GM18505 (cell line): ENCODE data around the gene TANC1.
A peak's percentile ranks its signal among the peaks of the same experiment; 100 is the strongest.

Source experiments
- ATAC-seq: cut with Tn5 transposase; IDR thresholded peaks from one replicate; pipeline ENCODE4 v1.9.1; 2021; ENCODE audit not compliant: unreplicated experiment
- POLR2A ChIP-seq: IDR thresholded peaks from 4 replicates; pipeline ENCODE4 v1.6.1; 2011; ENCODE audit warnings: borderline replicate concordance; ENCODE audit not compliant: insufficient read depth, insufficient read length; ENCODE audit errors: extremely low read depth

TANC1 gene

GRCh38 chr2:159108181-159108893, 139.9 kb downstream of the TANC1 start:
- no peak for TF ChIP-seq POLR2A

GRCh38 chr2:159109517-159109916, 141.1 kb downstream of the TANC1 start:
- no peak for ATAC-seq

More at GRCh38 chr2:159108181-159108893, 139.9 kb downstream of the TANC1 start:
- no peak for ATAC-seq

DNA sequence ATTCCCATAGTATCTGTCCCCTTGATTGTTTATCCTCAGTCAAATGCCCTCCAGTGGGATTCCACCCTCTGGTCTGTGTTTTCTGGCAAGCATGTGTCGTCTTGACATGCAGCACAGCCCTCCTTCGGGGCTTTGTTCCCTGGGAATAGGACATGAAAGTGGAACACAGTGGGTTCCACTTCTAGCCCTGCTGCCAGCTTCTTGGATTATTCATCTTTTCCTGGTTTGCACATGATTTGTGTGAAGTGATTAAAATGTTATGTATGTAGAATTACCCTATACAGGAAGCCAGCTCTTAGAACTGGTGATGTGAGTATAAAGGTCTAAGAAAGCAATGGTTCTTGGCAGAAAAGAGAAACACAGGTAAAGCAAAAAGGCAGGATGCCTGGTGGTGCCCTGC, 142.3 kb downstream of the TANC1 start:
- no peak for ATAC-seq
- no peak for TF ChIP-seq POLR2A

More at GRCh38 chr2:159109517-159109916, 141.1 kb downstream of the TANC1 start:
- no peak for TF ChIP-seq POLR2A

DNA sequence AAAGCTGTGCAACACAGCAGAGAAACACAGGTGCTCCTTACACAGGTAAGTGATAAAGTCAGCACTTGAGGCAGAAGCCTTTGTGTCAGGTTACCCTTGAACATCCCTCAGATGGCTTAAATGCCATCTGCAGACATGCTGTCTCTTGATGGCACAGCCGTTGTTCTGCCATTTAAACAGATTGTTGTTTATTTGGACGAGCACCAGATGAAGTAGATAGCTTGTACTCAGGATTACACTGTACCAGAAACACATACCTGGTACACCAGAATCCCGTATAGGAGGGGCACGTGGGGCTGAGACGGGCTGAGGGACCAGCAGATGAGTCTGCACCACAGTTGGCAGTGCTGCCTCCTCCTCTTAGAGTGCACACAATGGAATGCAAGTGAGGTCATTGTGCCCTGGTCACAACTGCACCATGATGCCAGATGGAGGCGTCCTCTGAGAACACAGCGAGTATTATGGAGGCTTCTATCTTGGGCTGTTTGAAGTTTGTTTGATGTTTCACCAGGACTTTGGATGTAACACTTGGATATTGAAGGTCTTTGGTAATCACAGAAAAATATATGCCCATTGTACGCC, 143.0 kb downstream of the TANC1 start:
- TF ChIP-seq POLR2A: no peak
- ATAC-seq: no peak

- no peak for TF ChIP-seq POLR2A
- no peak for ATAC-seq
These were observed 146.4 kb downstream of the TANC1 start for GRCh38 chr2:159114835-159115234.

GRCh38 chr2:159116922-159117321, 148.5 kb downstream of the TANC1 start:
- no peak for ATAC-seq
- no peak for TF ChIP-seq POLR2A

- TF ChIP-seq POLR2A: no peak
- no peak for ATAC-seq
These were observed 149.2 kb downstream of the TANC1 start for GRCh38 chr2:159117658-159118057.

GRCh38 chr2:159118115-159118858, 149.8 kb downstream of the TANC1 start:
- no peak for TF ChIP-seq POLR2A
- peak; percentile 86 for ATAC-seq

DNA sequence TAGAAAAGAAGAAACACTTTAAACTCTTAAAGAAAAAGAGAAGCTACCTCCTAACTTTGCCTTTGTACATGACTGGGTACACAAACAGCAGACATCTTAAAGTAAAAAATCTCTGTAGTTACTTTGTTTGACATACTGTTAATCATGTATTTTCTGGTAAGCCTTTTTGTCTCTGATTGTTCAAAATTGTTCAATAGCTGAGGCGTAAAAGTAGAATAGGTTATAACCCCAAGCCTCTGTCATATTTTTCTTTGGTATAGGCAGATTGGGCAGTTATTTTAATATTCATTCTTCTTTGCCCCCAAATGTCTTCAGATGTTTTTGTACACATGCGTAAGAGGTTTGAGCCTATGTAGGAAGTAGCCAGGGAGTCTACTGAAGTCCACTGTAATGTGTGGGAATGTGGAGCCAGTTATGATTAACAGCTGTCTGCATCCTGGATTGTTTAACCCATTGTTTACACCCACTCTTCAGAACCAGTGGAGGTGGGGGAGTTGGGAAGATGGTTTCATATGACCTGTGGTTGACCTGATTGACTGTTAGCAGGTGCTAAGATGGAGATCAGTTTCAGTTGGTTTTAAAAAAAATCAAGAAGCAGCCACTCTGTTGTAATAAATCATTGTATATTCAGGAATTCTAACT, 150.5 kb downstream of the TANC1 start:
- ATAC-seq: peak; percentile 14
- TF ChIP-seq POLR2A: no peak

GRCh38 chr2:159119652-159120257, 151.3 kb downstream of the TANC1 start:
- no peak for ATAC-seq
- TF ChIP-seq POLR2A: no peak

GRCh38 chr2:159123786-159124185, 155.3 kb downstream of the TANC1 start:
- ATAC-seq: no peak
- no peak for TF ChIP-seq POLR2A

DNA sequence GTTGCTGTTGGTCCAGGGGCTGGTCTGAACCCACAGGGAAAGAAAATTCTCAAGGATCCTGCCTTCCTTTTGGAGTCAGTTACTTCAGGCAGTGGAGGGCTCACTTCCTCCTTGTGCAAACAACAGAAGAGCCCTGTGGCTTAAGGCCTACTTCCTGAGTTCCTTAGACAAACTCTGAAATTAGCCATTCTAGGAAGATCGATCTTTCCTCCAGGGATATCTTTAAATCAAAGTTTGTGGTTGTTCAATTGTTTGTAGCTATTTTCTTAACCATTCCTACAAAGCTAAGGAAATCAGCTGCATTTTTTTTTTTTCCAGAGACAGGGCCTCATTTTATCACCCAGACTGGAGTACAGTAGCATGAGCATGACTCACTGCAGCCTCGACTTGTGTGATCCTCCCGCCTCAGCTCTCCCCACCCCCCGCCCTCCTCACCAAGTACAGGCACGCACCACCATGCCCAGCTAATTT, 156.0 kb downstream of the TANC1 start:
- no peak for TF ChIP-seq POLR2A
- ATAC-seq: no peak
